H1 (cell line): ENCODE results near the gene MPRIP. TPM values are rescaled to one million over a fixed set of nuclear protein-coding genes. Genes with fewer than 3 reads are reported as not detected.

Source experiments
- CTCF ChIA-PET: fragments of 300-600 bp; sonication (Branson Sonifier 250); formaldehyde crosslinking; loops from one replicate; lab custom pipeline; 2021; ENCODE audit not compliant: partially characterized antibody; lab: Charles Lee
- POLR2A ChIA-PET: fragments of 300-600 bp; sonication (Branson Sonifier 250); formaldehyde crosslinking; loops from one replicate; lab custom pipeline; 2021; ENCODE audit warnings: inconsistent platforms; ENCODE audit not compliant: partially characterized antibody; lab: Charles Lee
- DNase-seq, 2 experiments: peaks; one replicate each; pipeline versions ENCODE4 v3.0.0 to v3.0.0-alpha.2; 2010 to 2022; ENCODE audit warnings: low spot score in 2 of 2, low read depth in 1 of 2, mixed read lengths in 1 of 2
- FAIRE-seq: peaks from 2 replicates; lab custom pipeline; 2011; peaks lifted over from hg19 to GRCh38; lab: Jason Lieb, UNC
- H2AFZ ChIP-seq: 2 replicates; pipeline ENCODE4 v1.8.1; 2012; ENCODE audit warnings: low read length, inconsistent platforms
- H2AK5ac ChIP-seq: 2 replicates; pipeline ENCODE4 v1.6.1; 2013; ENCODE audit warnings: low read depth, low read length
- H2BK120ac ChIP-seq: replicated peaks from 2 replicates; pipeline ENCODE3; 2013; ENCODE audit warnings: low read depth, low read length, inconsistent platforms
- H2BK12ac ChIP-seq: 2 replicates; pipeline ENCODE4 v1.6.1; 2013; ENCODE audit warnings: low read depth, low read length
- H2BK15ac ChIP-seq: 2 replicates; pipeline ENCODE4 v1.6.1; 2013; ENCODE audit warnings: low read length
- H2BK20ac ChIP-seq: 2 replicates; pipeline ENCODE4 v1.6.1; 2013; ENCODE audit warnings: low read length
- H2BK5ac ChIP-seq: 2 replicates; pipeline ENCODE4 v1.6.1; 2013; ENCODE audit warnings: low read depth, low read length
- H3K14ac ChIP-seq: 2 replicates; pipeline ENCODE4 v1.6.1; 2013; ENCODE audit warnings: inconsistent platforms; ENCODE audit not compliant: insufficient read length
- H3K18ac ChIP-seq: 2 replicates; pipeline ENCODE4 v1.6.1; 2013; ENCODE audit warnings: low read length; ENCODE audit errors: extremely low read depth
- H3K23ac ChIP-seq: 2 replicates; pipeline ENCODE4 v1.6.1; 2013; ENCODE audit warnings: inconsistent platforms; ENCODE audit not compliant: insufficient read length
- H3K23me2 ChIP-seq: 2 replicates; pipeline ENCODE4 v1.6.1; 2013; ENCODE audit warnings: low read depth, low read length
- H3K27ac ChIP-seq: 2 replicates; pipeline ENCODE4 v1.6.1; 2011; ENCODE audit warnings: low read depth, low read length, inconsistent platforms
- H3K27me3 ChIP-seq, 4 experiments: replicated peaks in 1 of 4; 1 replicate in 1 of 4; 2 replicates in 3 of 4; pipeline versions ENCODE4 v1.6.1 to v1.8.1; 2011 to 2013; ENCODE audit warnings: low read length in 3 of 4, mild to moderate bottlenecking in 3 of 4, inconsistent platforms in 2 of 4, mixed read lengths in 2 of 4, moderate library complexity in 1 of 4; ENCODE audit not compliant: control insufficient read depth in 3 of 4, insufficient read depth in 3 of 4; ENCODE audit errors: extremely low read depth in 1 of 4
- H3K36me3 ChIP-seq, 4 experiments: 2 replicates each; pipeline versions ENCODE4 v1.6.1 to v1.8.1; 2011 to 2013; ENCODE audit warnings: mild to moderate bottlenecking in 4 of 4, low read length in 3 of 4, moderate library complexity in 2 of 4, control low read depth in 1 of 4, inconsistent platforms in 1 of 4; ENCODE audit not compliant: insufficient read depth in 4 of 4, control insufficient read depth in 2 of 4
- H3K4ac ChIP-seq: replicated peaks from 2 replicates; pipeline ENCODE3; 2013; ENCODE audit warnings: low read length, low read depth, mixed read lengths, inconsistent platforms; ENCODE audit not compliant: insufficient read length
- H3K4me1 ChIP-seq, 4 experiments: replicated peaks in 1 of 4; 1 replicate in 1 of 4; 2 replicates in 3 of 4; pipeline versions ENCODE4 v1.6.1 to v1.8.1; 2011 to 2013; ENCODE audit warnings: low read length in 3 of 4, inconsistent platforms in 2 of 4, mixed read lengths in 1 of 4; ENCODE audit not compliant: insufficient read depth in 4 of 4, control insufficient read depth in 3 of 4
- H3K4me2 ChIP-seq, 2 experiments: 2 replicates each; pipeline versions ENCODE4 v1.6.1 to v1.8.1; 2011 to 2013; ENCODE audit warnings: low read depth in 2 of 2, low read length in 2 of 2, control low read depth in 1 of 2, inconsistent platforms in 1 of 2, mild to moderate bottlenecking in 1 of 2; ENCODE audit not compliant: insufficient read depth in 1 of 2
- H3K4me3 ChIP-seq, 4 experiments: fragments of 200-600, 300-600 bp in 1 of 4; sonication (generic), shearing (Covaris generic), sonication (Bioruptor Twin) in 1 of 4; 2 replicates each; pipeline versions ENCODE4 v1.5.1 to v1.8.1; 2011 to 2016; ENCODE audit warnings: low read length in 4 of 4, low read depth in 3 of 4, control low read depth in 2 of 4, inconsistent platforms in 2 of 4, mild to moderate bottlenecking in 2 of 4, mixed read lengths in 1 of 4, moderate library complexity in 1 of 4; ENCODE audit not compliant: insufficient read depth in 2 of 4; ENCODE audit errors: extremely low read depth in 1 of 4
- H3K56ac ChIP-seq: replicated peaks from 2 replicates; pipeline ENCODE3; 2013; ENCODE audit warnings: low read depth, mild to moderate bottlenecking, mixed read lengths, low read length, inconsistent platforms; ENCODE audit not compliant: insufficient read length
- H3K79me1 ChIP-seq: 2 replicates; pipeline ENCODE4 v1.6.1; 2013; ENCODE audit warnings: low read depth, low read length, control low read depth
- H3K79me2 ChIP-seq, 2 experiments: 2 replicates each; pipeline versions ENCODE4 v1.6.1 to v1.8.1; 2012 to 2013; ENCODE audit warnings: low read length in 2 of 2, mild to moderate bottlenecking in 2 of 2, inconsistent platforms in 1 of 2; ENCODE audit not compliant: insufficient read depth in 2 of 2, control insufficient read depth in 1 of 2
- H3K9ac ChIP-seq, 4 experiments: replicated peaks in 1 of 4; 1 replicate in 1 of 4; 2 replicates in 3 of 4; pipeline versions ENCODE4 v1.6.1 to v1.8.1; 2011 to 2013; ENCODE audit warnings: low read depth in 3 of 4, low read length in 3 of 4, control low read depth in 2 of 4, mild to moderate bottlenecking in 2 of 4, moderate library complexity in 2 of 4, inconsistent platforms in 1 of 4; ENCODE audit errors: extremely low read depth in 1 of 4
- H3K9me3 ChIP-seq, 2 experiments: 2 replicates each; pipeline versions ENCODE4 v1.6.1 to v1.8.1; 2012 to 2013; ENCODE audit warnings: mild to moderate bottlenecking in 2 of 2, moderate library complexity in 2 of 2, control low read depth in 1 of 2, inconsistent platforms in 1 of 2, low read depth in 1 of 2, low read length in 1 of 2, mixed read lengths in 1 of 2; ENCODE audit not compliant: insufficient read depth in 2 of 2
- H4K20me1 ChIP-seq, 2 experiments: replicated peaks in 1 of 2; 2 replicates each; pipeline versions ENCODE3 to v1.8.1; 2011 to 2013; ENCODE audit warnings: inconsistent platforms in 2 of 2, low read length in 2 of 2, mild to moderate bottlenecking in 1 of 2; ENCODE audit not compliant: insufficient read depth in 2 of 2, control insufficient read depth in 1 of 2
- H4K5ac ChIP-seq: 2 replicates; pipeline ENCODE4 v1.6.1; 2013; ENCODE audit warnings: low read length, low read depth, mixed read lengths, inconsistent platforms; ENCODE audit not compliant: insufficient read length
- H4K8ac ChIP-seq: 2 replicates; pipeline ENCODE4 v1.8.0; 2013; ENCODE audit warnings: mild to moderate bottlenecking, moderate library complexity, low read length, inconsistent platforms; ENCODE audit not compliant: insufficient read depth; ENCODE audit errors: extremely low read depth
- H4K91ac ChIP-seq: replicated peaks from 2 replicates; pipeline ENCODE3; 2013; ENCODE audit warnings: low read length, mixed read lengths, inconsistent platforms; ENCODE audit not compliant: insufficient read length
- EP300 ChIP-seq, 2 experiments: IDR thresholded peaks; 1 replicate in 1 of 2; 2 replicates in 1 of 2; pipeline ENCODE4 v1.6.1; 2011 to 2012; ENCODE audit warnings: low read depth in 2 of 2, low read length in 2 of 2, mild to moderate bottlenecking in 2 of 2, borderline replicate concordance in 1 of 2, inconsistent platforms in 1 of 2, moderate library complexity in 1 of 2
- NANOG ChIP-seq: IDR thresholded peaks from 2 replicates; pipeline ENCODE4 v1.6.1; 2011; ENCODE audit warnings: low read length, low read depth, mild to moderate bottlenecking, inconsistent platforms; ENCODE audit not compliant: insufficient read depth, poor library complexity, severe bottlenecking
- RAD21 ChIP-seq, 2 experiments: IDR thresholded peaks in 1 of 2; conservative IDR thresholded peaks in 1 of 2; 2 replicates each; pipeline ENCODE4 v1.6.1; 2011; ENCODE audit warnings: low read depth in 2 of 2, low read length in 2 of 2, improper control_type of control experiment in 1 of 2, inconsistent platforms in 1 of 2, mild to moderate bottlenecking in 1 of 2, moderate library complexity in 1 of 2
- WGBS, 2 experiments: shearing (Covaris generic) in 1 of 2; methylation state at CpG; one replicate each; pipeline versions ENCODE4 v1.1.6 to v1.1.7; 2013 to 2015; ENCODE audit warnings: low lambda C conversion rate in 2 of 2, mixed read lengths in 2 of 2, inconsistent platforms in 1 of 2, low coverage in 1 of 2, missing lambda C conversion rate in 1 of 2; ENCODE audit not compliant: insufficient replicate concordance in 2 of 2, insufficient coverage in 1 of 2, insufficient read length in 1 of 2; ENCODE audit errors: extremely low coverage in 1 of 2, missing lambda C conversion rate in 1 of 2; 5-methylcytosine and 5-hydroxymethylcytosine counted together
- polyA plus RNA-seq, 7 experiments: library from polyadenylated mRNA; depleted of rRNA in 3 of 7; stranded (reverse) in 5 of 7; unstranded in 2 of 7; fragments of >200 nt in 5 of 7; fragments of 200-250 nt in 2 of 7; gene quantifications; 1 replicate in 5 of 7; 2 replicates in 1 of 7; 4 replicates in 1 of 7; pipeline versions ENCODE4 v1.2.1 to v1.2.3, GENCODE V29; 2011 to 2013; ENCODE audit warnings: missing spikeins in 2 of 7, mixed read lengths in 2 of 7
- total RNA-seq: library from RNA; stranded (reverse); fragmentation: NEBNext Ultra II Directional; extraction: Animal tissue kit (Norgen Biotek cat#: 25700); gene quantifications from 2 replicates; pipeline ENCODE4 v1.2.1, GENCODE V29; 2021

The MPRIP gene
- total and polyA plus RNA-seq, 2 of the 8 experiments (the other 6 are each of a cell fraction or from before 2014, with no cell fraction given) = 48.6 to 146 TPM

GRCh38 chr17:17079761-17080160 lies 37.5 kb downstream of the MPRIP start:
- no peak overlapping the region for H2BK5ac ChIP-seq
- TF ChIP-seq EP300 (IDR thresholded peaks at IDR 0.05; ENCODE audit: borderline replicate concordance in 1 of 2, low read depth in 2 of 2, low read length in 2 of 2) (no peak), RAD21 (IDR thresholded peaks at IDR 0.05 in 1 of 2, conservative IDR thresholded peaks at IDR 0.05 in 1 of 2; ENCODE audit: low read depth in 2 of 2, low read length in 2 of 2) (no peak), NANOG (no peak)
- TF ChIP-seq, all 59 proteins: peak for 0
- Histone ChIP-seq H3K4ac (no peak overlapping the region), H3K18ac (no peak overlapping the region), H3K9ac (no peak overlapping the region), H3K14ac (no peak overlapping the region), H4K5ac (no peak overlapping the region), H3K27me3 (no peaks in the 10 kb centered on the region), H3K4me1 (no peaks in the 10 kb centered on the region), H3K79me2 (peaks cover 0 to 14% of the 10 kb centered on the region in 2 experiments; a peak in 1 of 4 replicates), H3K23me2 (no peaks in the 10 kb centered on the region), H3K4me2 (no peak overlapping the region), H3K56ac (no peak overlapping the region), H3K27ac (no peak overlapping the region), H2BK20ac (no peak overlapping the region), H3K23ac (no peak overlapping the region), H4K20me1 (peaks cover 6 to 8% of the 10 kb centered on the region in 2 experiments), H2BK15ac (no peak overlapping the region), H3K4me3 (no peak overlapping the region), H2BK12ac (no peak overlapping the region), H3K36me3 (peaks cover 0 to 11% (median 2%) of the 10 kb centered on the region in 4 experiments; a peak in 2 of 8 replicates), H4K8ac (no peak overlapping the region), H3K79me1 (peaks cover 13% of the 10 kb centered on the region), H2AFZ (no peak overlapping the region), H2BK120ac (no peak overlapping the region), H3K9me3 (no peaks in the 10 kb centered on the region), H2AK5ac (no peak overlapping the region), H4K91ac (no peak overlapping the region)
- ChIA-PET CTCF (interaction anchor here (0.6 to 2.1 kb wide), 5 partner anchors 11 to 62 kb away, joined by 3 to 6 read pairs (median 4); no protein-coding TSS in a partner anchor), POLR2A (no interaction called here)
- no peak for DNase-seq
- FAIRE-seq = no peak
- WGBS, 2 experiments = 98% methylated on average over 6 of the region's 6 CpGs; no CpG with 5 or more reads in 1 of the 2 experiments
